ENCODE measurements around the gene PADI6. TPM values are rescaled to one million over a fixed set of nuclear protein-coding genes. Genes with fewer than 3 reads are reported as not detected.
"Not testable (repeated sequence)": the region's sequence is repeated elsewhere in the genome, so short reads cannot be mapped to it uniquely, and the experiment has no call there.

The PADI6 gene
- total RNA-seq (under 1 TPM in 1 of 2 donors, not detected in 1; 0.12 TPM), total RNA-seq (0 reads per million in 2 donors)

GRCh38 chr1:17371896-17372295, at the start of gene PADI6:
PADI6 (plus strand) TSS chr1:17372196; CDS start chr1:17372246, 50 bp downstream.
- Mint-ChIP-seq H3K27me3 (peaks cover 22% of the 10 kb centered on the region), H3K4me3 (no peak within 1 kb of the TSS), H3K4me1 (peaks cover 3% of the 10 kb centered on the region), H3K36me3 (ENCODE audit: low read depth) (no peaks in the 10 kb centered on the region), H3K27ac (no peak within 1 kb of the TSS)
- no peaks in the 10 kb centered on the region for H3K9me3 ChIP-seq (ENCODE audit: control insufficient read depth, low read length, poor library complexity, severe bottlenecking)
- ATAC-seq (no peak), DNase-seq (no peak)

- Mint-ChIP-seq H3K36me3 (ENCODE audit: low read depth) (peaks cover 4% of the 10 kb centered on the region), H3K27me3 (peaks cover 41% of the 10 kb centered on the region), H3K27ac (no peak overlapping the region), H3K4me3 (no peak overlapping the region), H3K4me1 (no peaks in the 10 kb centered on the region)
- no peak for DNase-seq
- H3K9me3 ChIP-seq (ENCODE audit: control insufficient read depth, low read length, poor library complexity, severe bottlenecking) = no peaks in the 10 kb centered on the region
- ATAC-seq = no peak
Observed at GRCh38 chr1:17328855-17329254, 43.1 kb upstream of the PADI6 start.

GRCh38 chr1:17329610-17330009, 42.4 kb upstream of the PADI6 start:
- H3K4me1 Mint-ChIP-seq = no peaks in the 10 kb centered on the region
- peaks cover 42% of the 10 kb centered on the region for H3K27me3 Mint-ChIP-seq
- H3K9me3 ChIP-seq (ENCODE audit: control insufficient read depth, low read length, poor library complexity, severe bottlenecking) = no peaks in the 10 kb centered on the region
- H3K36me3 Mint-ChIP-seq (ENCODE audit: low read depth) = peaks cover 4% of the 10 kb centered on the region
- ATAC-seq (no peak), DNase-seq (no peak)
- peak overlapping the region; percentile 63 for H3K4me3 Mint-ChIP-seq
- H3K27ac Mint-ChIP-seq = no peak overlapping the region

- H3K9me3 ChIP-seq (ENCODE audit: control insufficient read depth, low read length, poor library complexity, severe bottlenecking) = no peaks in the 10 kb centered on the region
- ATAC-seq (no peak), DNase-seq (no peak)
- peaks cover 46% of the 10 kb centered on the region for H3K27me3 Mint-ChIP-seq
- H3K27ac Mint-ChIP-seq = no peak overlapping the region
- H3K36me3 Mint-ChIP-seq (ENCODE audit: low read depth) = peaks cover 4% of the 10 kb centered on the region
- H3K4me3 Mint-ChIP-seq = no peak overlapping the region
- no peaks in the 10 kb centered on the region for H3K4me1 Mint-ChIP-seq
Observed at GRCh38 chr1:17330856-17331255, 41.1 kb upstream of the PADI6 start.

- Mint-ChIP-seq H3K4me3 (no peak overlapping the region), H3K27ac (no peak overlapping the region), H3K4me1 (no peaks in the 10 kb centered on the region), H3K36me3 (ENCODE audit: low read depth) (peaks cover 4% of the 10 kb centered on the region), H3K27me3 (peaks cover 55% of the 10 kb centered on the region)
- H3K9me3 ChIP-seq (ENCODE audit: control insufficient read depth, low read length, poor library complexity, severe bottlenecking) = no peaks in the 10 kb centered on the region
- DNase-seq (no peak), ATAC-seq (no peak)
Observed at GRCh38 chr1:17333081-17333480, 38.9 kb upstream of the PADI6 start.

GRCh38 chr1:17335821-17336710, 35.9 kb upstream of the PADI6 start:
- H3K27ac Mint-ChIP-seq = no peak overlapping the region
- peaks cover 7% of the 10 kb centered on the region for H3K36me3 Mint-ChIP-seq (ENCODE audit: low read depth)
- DNase-seq (peak in 2 of 3 donors; percentile 36 to 59), ATAC-seq (no peak)
- H3K27me3 Mint-ChIP-seq = peaks cover 59% of the 10 kb centered on the region
- no peaks in the 10 kb centered on the region for H3K9me3 ChIP-seq (ENCODE audit: control insufficient read depth, low read length, poor library complexity, severe bottlenecking)
- H3K4me3 Mint-ChIP-seq = no peak overlapping the region
- no peaks in the 10 kb centered on the region for H3K4me1 Mint-ChIP-seq

GRCh38 chr1:17338706-17339493, 33.1 kb upstream of the PADI6 start:
- DNase-seq (no peak), ATAC-seq (no peak)
- H3K27ac Mint-ChIP-seq = no peak overlapping the region
- H3K4me3 Mint-ChIP-seq = no peak overlapping the region
- no peaks in the 10 kb centered on the region for H3K4me1 Mint-ChIP-seq
- peaks cover 52% of the 10 kb centered on the region for H3K27me3 Mint-ChIP-seq
- H3K9me3 ChIP-seq (ENCODE audit: control insufficient read depth, low read length, poor library complexity, severe bottlenecking) = no peaks in the 10 kb centered on the region
- H3K36me3 Mint-ChIP-seq (ENCODE audit: low read depth) = peaks cover 3% of the 10 kb centered on the region

GRCh38 chr1:17339521-17339920, 32.5 kb upstream of the PADI6 start:
- DNase-seq (no peak), ATAC-seq (no peak)
- no peaks in the 10 kb centered on the region for H3K9me3 ChIP-seq (ENCODE audit: control insufficient read depth, low read length, poor library complexity, severe bottlenecking)
- peaks cover 51% of the 10 kb centered on the region for H3K27me3 Mint-ChIP-seq
- no peak overlapping the region for H3K27ac Mint-ChIP-seq
- no peak overlapping the region for H3K4me3 Mint-ChIP-seq
- H3K4me1 Mint-ChIP-seq = no peaks in the 10 kb centered on the region
- peaks cover 3% of the 10 kb centered on the region for H3K36me3 Mint-ChIP-seq (ENCODE audit: low read depth)

GRCh38 chr1:17340358-17340757, 31.6 kb upstream of the PADI6 start:
- no peak overlapping the region for H3K27ac Mint-ChIP-seq
- peaks cover 48% of the 10 kb centered on the region for H3K27me3 Mint-ChIP-seq
- no peak overlapping the region for H3K4me3 Mint-ChIP-seq
- H3K36me3 Mint-ChIP-seq (ENCODE audit: low read depth) = peaks cover 3% of the 10 kb centered on the region
- H3K9me3 ChIP-seq (ENCODE audit: control insufficient read depth, low read length, poor library complexity, severe bottlenecking) = no peaks in the 10 kb centered on the region
- DNase-seq = no peak
- no peak for ATAC-seq
- no peaks in the 10 kb centered on the region for H3K4me1 Mint-ChIP-seq

GRCh38 chr1:17342014-17342441, 30.0 kb upstream of the PADI6 start:
- peaks cover 3% of the 10 kb centered on the region for H3K36me3 Mint-ChIP-seq (ENCODE audit: low read depth)
- ATAC-seq (no peak), DNase-seq (no peak)
- H3K27me3 Mint-ChIP-seq = peaks cover 44% of the 10 kb centered on the region
- no peak overlapping the region for H3K27ac Mint-ChIP-seq
- no peaks in the 10 kb centered on the region for H3K4me1 Mint-ChIP-seq
- H3K9me3 ChIP-seq (ENCODE audit: control insufficient read depth, low read length, poor library complexity, severe bottlenecking) = no peaks in the 10 kb centered on the region
- no peak overlapping the region for H3K4me3 Mint-ChIP-seq

GRCh38 chr1:17345506-17345905, 26.5 kb upstream of the PADI6 start:
- H3K27ac Mint-ChIP-seq; H3K9me3 ChIP-seq (ENCODE audit: control insufficient read depth, low read length, poor library complexity, severe bottlenecking); ATAC-seq; H3K36me3 Mint-ChIP-seq (ENCODE audit: low read depth); H3K4me1 Mint-ChIP-seq; H3K4me3 Mint-ChIP-seq; DNase-seq: not testable (repeated sequence)
- H3K27me3 Mint-ChIP-seq = peaks cover 33% of the 10 kb centered on the region

- Mint-ChIP-seq H3K4me3 (no peak overlapping the region), H3K36me3 (ENCODE audit: low read depth) (peaks cover 2% of the 10 kb centered on the region), H3K4me1 (peaks cover 6% of the 10 kb centered on the region), H3K27me3 (peaks cover 37% of the 10 kb centered on the region), H3K27ac (no peak overlapping the region)
- DNase-seq = no peak
- ATAC-seq = no peak
- no peaks in the 10 kb centered on the region for H3K9me3 ChIP-seq (ENCODE audit: control insufficient read depth, low read length, poor library complexity, severe bottlenecking)
Observed at GRCh38 chr1:17346046-17346789, 25.8 kb upstream of the PADI6 start.

Measured in T-helper 17 cell (primary cell).